K562 (cell line): ENCODE data around the gene NCOA1. TPM values are rescaled to one million over a fixed set of nuclear protein-coding genes. Genes with fewer than 3 reads are reported as not detected.

ENCODE experiments used
- ARID1B ChIP-seq: fragments of 450-650 bp; IDR thresholded peaks from 2 replicates; pipeline ENCODE4 v1.6.1; 2016; ENCODE audit warnings: antibody characterized with exemption, mild to moderate bottlenecking, inconsistent platforms
- ATF2 ChIP-seq: sonication (generic); formaldehyde crosslinking; IDR thresholded peaks from 2 replicates; pipeline ENCODE4 v1.8.1; 2022; ENCODE audit warnings: missing genetic modification reagents
- BCL6 ChIP-seq: fragments of 250-450 bp; sonication (Bioruptor Pico); IDR thresholded peaks from 2 replicates; pipeline ENCODE4 v1.4.0; 2020
- CBFA2T3 ChIP-seq: fragments of 450-650 bp; IDR thresholded peaks from 2 replicates; pipeline ENCODE4 v1.6.1; 2017
- CBX3 ChIP-seq, 2 experiments: IDR thresholded peaks; 1 replicate in 1 of 2; 2 replicates in 1 of 2; pipeline ENCODE4 v1.6.1; 2012; ENCODE audit warnings: inconsistent platforms in 2 of 2, low read length in 2 of 2, borderline replicate concordance in 1 of 2, control low read depth in 1 of 2
- FOSL1 ChIP-seq: fragments of 200-800 bp; sonication (Bioruptor generic); conservative IDR thresholded peaks from 2 replicates; pipeline ENCODE4 v1.6.1; 2016; ENCODE audit warnings: missing genetic modification characterization, missing compliant biosample characterization
- GATAD2B ChIP-seq: fragments of 450-650 bp; IDR thresholded peaks from 2 replicates; pipeline ENCODE4 v1.6.1; 2017; ENCODE audit warnings: mild to moderate bottlenecking, borderline replicate concordance
- HDAC1 ChIP-seq, 2 experiments: fragments of 450-650 bp; IDR thresholded peaks; 2 replicates each; pipeline ENCODE4 v1.6.1; 2016 to 2017; ENCODE audit warnings: inconsistent platforms in 1 of 2, mild to moderate bottlenecking in 1 of 2, moderate library complexity in 1 of 2
- JUN ChIP-seq, 2 experiments: sonication (generic) in 1 of 2; formaldehyde crosslinking in 1 of 2; IDR thresholded peaks; 2 replicates each; pipeline versions ENCODE4 v1.6.1 to v1.8.0; 2012 to 2022; ENCODE audit warnings: borderline replicate concordance in 2 of 2, mild to moderate bottlenecking in 2 of 2, improper control_type of control experiment in 1 of 2, low read depth in 1 of 2, low read length in 1 of 2, missing genetic modification reagents in 1 of 2
- KDM1A ChIP-seq, 2 experiments: fragments of 450-650 bp; IDR thresholded peaks; 2 replicates each; pipeline ENCODE4 v1.6.1; 2016; ENCODE audit warnings: mild to moderate bottlenecking in 2 of 2
- MBD2 ChIP-seq: sonication (generic); IDR thresholded peaks from 2 replicates; pipeline ENCODE4 v1.6.1; 2016; ENCODE audit warnings: low read depth, borderline replicate concordance
- NEUROD1 ChIP-seq: fragments of 150-350 bp; IDR thresholded peaks from 2 replicates; pipeline ENCODE4 v1.6.1; 2014; ENCODE audit warnings: borderline replicate concordance, low read length, low read depth; ENCODE audit not compliant: partially characterized antibody
- NONO ChIP-seq, 2 experiments: fragments of 200-400 bp in 1 of 2; fragments of 450-650 bp in 1 of 2; formaldehyde crosslinking in 1 of 2; IDR thresholded peaks; 2 replicates each; pipeline ENCODE4 v1.6.1; 2017; ENCODE audit warnings: low read depth in 2 of 2, mild to moderate bottlenecking in 2 of 2, moderate library complexity in 2 of 2, low read length in 1 of 2
- NR2C1 ChIP-seq, 2 experiments: fragments of 450-650 bp; IDR thresholded peaks; 2 replicates each; pipeline ENCODE4 v1.6.1; 2017; ENCODE audit warnings: mild to moderate bottlenecking in 2 of 2, antibody characterized with exemption in 1 of 2, inconsistent platforms in 1 of 2, missing compliant biosample characterization in 1 of 2, missing genetic modification characterization in 1 of 2
- SMARCC2 ChIP-seq: fragments of 450-650 bp; IDR thresholded peaks from 2 replicates; pipeline ENCODE4 v1.6.1; 2017; ENCODE audit warnings: antibody characterized with exemption, moderate library complexity, mild to moderate bottlenecking, low read depth
- ZNF41 ChIP-seq: fragments of 250-450 bp; sonication (Bioruptor Pico); conservative IDR thresholded peaks from 2 replicates; pipeline ENCODE4 v1.4.0; 2020; ENCODE audit warnings: mild to moderate bottlenecking
- ZNF551 ChIP-seq: fragments of 250-450 bp; sonication (Bioruptor Pico); IDR thresholded peaks from 2 replicates; pipeline ENCODE4 v1.5.0; 2021; ENCODE audit warnings: mild to moderate bottlenecking, moderate library complexity
- polyA plus RNA-seq, 8 experiments: library from polyadenylated mRNA; depleted of rRNA in 4 of 8; stranded (reverse) in 5 of 8; unstranded in 3 of 8; fragments of >200 nt; fragmentation: Nextera tagmentation in 2 of 8; fragmentation: Illumina TruSeq in 1 of 8; extraction: Ambion mirVana in 2 of 8; extraction: Trizol in 1 of 8; gene quantifications; 2 replicates each; pipeline versions ENCODE4 v1.2.1 to v1.2.3, GENCODE V29; 2011 to 2014; ENCODE audit warnings: inconsistent platforms in 1 of 8, missing spikeins in 1 of 8
- total RNA-seq, 7 experiments: library from RNA; depleted of rRNA in 6 of 7; stranded (reverse); fragments of >200 nt in 6 of 7; fragmentation: Illumina TruSeq in 2 of 7; extraction: Trizol in 2 of 7; gene quantifications; 2 replicates each; pipeline versions ENCODE4 v1.2.1 to v1.2.3, GENCODE V29; 2011 to 2021; ENCODE audit warnings: low replicate concordance in 1 of 7
- TF ChIP-seq, protein P1 (sequence below), 2 experiments: fragments of 450-650 bp in 1 of 2; sonication (generic) in 1 of 2; formaldehyde crosslinking in 1 of 2; IDR thresholded peaks in 1 of 2; conservative IDR thresholded peaks in 1 of 2; 2 replicates each; pipeline versions ENCODE4 v1.6.1 to v1.8.1; 2016 to 2023; ENCODE audit warnings: mild to moderate bottlenecking in 2 of 2, moderate library complexity in 2 of 2, inconsistent platforms in 1 of 2, missing genetic modification reagents in 1 of 2
- TF ChIP-seq, protein P2 (sequence below), 2 experiments: IDR thresholded peaks; 2 replicates each; pipeline ENCODE4 v1.6.1; 2011; ENCODE audit warnings: borderline replicate concordance in 1 of 2, control low read depth in 1 of 2, low read depth in 1 of 2, low read length in 1 of 2, mild to moderate bottlenecking in 1 of 2, mixed read lengths in 1 of 2, moderate library complexity in 1 of 2; ENCODE audit not compliant: insufficient read depth in 1 of 2, insufficient read length in 1 of 2, poor library complexity in 1 of 2, severe bottlenecking in 1 of 2; ENCODE audit errors: extremely low read depth in 1 of 2
- TF ChIP-seq, protein P3 (sequence below), 2 experiments: fragments of 450-650 bp; conservative IDR thresholded peaks; 2 replicates each; pipeline ENCODE4 v1.6.1; 2017; ENCODE audit warnings: mild to moderate bottlenecking in 2 of 2, moderate library complexity in 2 of 2

Gene NCOA1
- total and polyA plus RNA-seq, 9 of the 15 experiments (the other 6 are each of a cell fraction or from before 2014, with no cell fraction given) = 4.9 to 25.7 (median 17.0) TPM

- TF ChIP-seq ATF2 (no peak), SMARCC2 (peak; percentile 88), JUN (IDR thresholded peaks at IDR 0.05; ENCODE audit: borderline replicate concordance, low read depth, low read length) (no peak), JUN (CRISPR knock-in tag; IDR thresholded peaks at IDR 0.05; ENCODE audit: borderline replicate concordance) (no peak), MBD2 (peak; percentile 52; the same call in 1 of the 2 replicates), FOSL1 (tag) (0 out of 2 replicates have a peak, but pooled peaks have one; percentile 25), ARID1B (peak; percentile 95), NONO (IDR thresholded peaks at IDR 0.05; ENCODE audit: low read depth in 2 of 2, low read length in 1 of 2) (no peak), CBFA2T3 (peak; percentile 92), CBX3 (IDR thresholded peaks at IDR 0.05; ENCODE audit: borderline replicate concordance in 1 of 2, low read length in 2 of 2) (peak in 1 of 2 experiments; percentile 54; a peak in 1 of 3 replicates), GATAD2B (peak; percentile 70; the same call in 1 of the 2 replicates), KDM1A (IDR thresholded peaks at IDR 0.05) (peak in 1 of 2 experiments; percentile 46; a peak in 2 of 4 replicates), NR2C1 (IDR thresholded peaks at IDR 0.05) (no peak), NR2C1 (tag; IDR thresholded peaks at IDR 0.05) (0 out of 2 replicates have a peak, but pooled peaks have one; percentile 38), ZNF41 (CRISPR knock-in tag) (no peak), NEUROD1 (peak; percentile 21), BCL6 (CRISPR knock-in tag) (no peak), ZNF551 (no peak), HDAC1 (IDR thresholded peaks at IDR 0.05) (peak in 1 of 2 experiments; percentile 47; a peak in 1 of 4 replicates)
- TF ChIP-seq, protein P1, sequence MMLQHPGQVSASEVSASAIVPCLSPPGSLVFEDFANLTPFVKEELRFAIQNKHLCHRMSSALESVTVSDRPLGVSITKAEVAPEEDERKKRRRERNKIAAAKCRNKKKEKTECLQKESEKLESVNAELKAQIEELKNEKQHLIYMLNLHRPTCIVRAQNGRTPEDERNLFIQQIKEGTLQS (IDR thresholded peaks at IDR 0.05) = peak; percentile 27; the same call in 1 of the 2 replicates
- TF ChIP-seq, protein P1 (CRISPR knock-in tag; conservative IDR thresholded peaks at IDR 0.05) = no peak; the same call in 1 of the 2 replicates
- TF ChIP-seq, protein P2, sequence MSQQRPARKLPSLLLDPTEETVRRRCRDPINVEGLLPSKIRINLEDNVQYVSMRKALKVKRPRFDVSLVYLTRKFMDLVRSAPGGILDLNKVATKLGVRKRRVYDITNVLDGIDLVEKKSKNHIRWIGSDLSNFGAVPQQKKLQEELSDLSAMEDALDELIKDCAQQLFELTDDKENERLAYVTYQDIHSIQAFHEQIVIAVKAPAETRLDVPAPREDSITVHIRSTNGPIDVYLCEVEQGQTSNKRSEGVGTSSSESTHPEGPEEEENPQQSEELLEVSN (IDR thresholded peaks at IDR 0.05; ENCODE audit: borderline replicate concordance in 1 of 2, extremely low read depth in 1 of 2, insufficient read depth in 1 of 2, insufficient read length in 1 of 2, low read depth in 1 of 2, low read length in 1 of 2, poor library complexity in 1 of 2, severe bottlenecking in 1 of 2) = no peak
- TF ChIP-seq, protein P3, sequence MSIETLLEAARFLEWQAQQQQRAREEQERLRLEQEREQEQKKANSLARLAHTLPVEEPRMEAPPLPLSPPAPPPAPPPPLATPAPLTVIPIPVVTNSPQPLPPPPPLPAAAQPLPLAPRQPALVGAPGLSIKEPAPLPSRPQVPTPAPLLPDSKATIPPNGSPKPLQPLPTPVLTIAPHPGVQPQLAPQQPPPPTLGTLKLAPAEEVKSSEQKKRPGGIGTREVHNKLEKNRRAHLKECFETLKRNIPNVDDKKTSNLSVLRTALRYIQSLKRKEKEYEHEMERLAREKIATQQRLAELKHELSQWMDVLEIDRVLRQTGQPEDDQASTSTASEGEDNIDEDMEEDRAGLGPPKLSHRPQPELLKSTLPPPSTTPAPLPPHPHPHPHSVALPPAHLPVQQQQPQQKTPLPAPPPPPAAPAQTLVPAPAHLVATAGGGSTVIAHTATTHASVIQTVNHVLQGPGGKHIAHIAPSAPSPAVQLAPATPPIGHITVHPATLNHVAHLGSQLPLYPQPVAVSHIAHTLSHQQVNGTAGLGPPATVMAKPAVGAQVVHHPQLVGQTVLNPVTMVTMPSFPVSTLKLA (conservative IDR thresholded peaks at IDR 0.05) = 0 out of 4 replicates have a peak, but pooled peaks of 1 of the 2 experiments have one; percentile 26
These were observed 33.2 kb upstream of the NCOA1 start (continued) for GRCh38 chr2:24457696-24458386.
